Measurements from ENCODE around the gene RNASEL. TPM values are rescaled to one million over a fixed set of nuclear protein-coding genes. Genes with fewer than 3 reads are reported as not detected.

RNASEL gene
- total RNA-seq, 1 donor from 2014 or later: 7.4 TPM

DNA sequence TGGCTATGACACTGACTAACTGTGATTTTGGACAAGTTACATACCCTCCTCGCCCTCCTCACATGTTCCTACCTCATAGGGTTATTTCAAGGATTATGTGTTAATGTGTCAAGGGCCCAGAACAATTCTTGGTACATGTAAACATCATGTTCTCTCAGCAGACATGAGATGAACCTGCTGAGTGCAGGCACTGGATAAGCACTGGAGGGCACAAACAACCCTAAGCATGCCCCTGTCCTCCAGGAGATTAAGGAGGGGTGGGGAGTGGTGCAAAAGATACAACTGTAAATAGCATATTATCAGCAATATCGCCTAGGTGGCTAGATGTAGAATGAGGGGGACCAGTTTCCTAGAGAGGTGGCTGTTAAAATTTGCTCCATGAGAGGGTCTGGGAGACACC is 32.9 kb upstream of the RNASEL start:
- DNase-seq: no peak

DNA sequence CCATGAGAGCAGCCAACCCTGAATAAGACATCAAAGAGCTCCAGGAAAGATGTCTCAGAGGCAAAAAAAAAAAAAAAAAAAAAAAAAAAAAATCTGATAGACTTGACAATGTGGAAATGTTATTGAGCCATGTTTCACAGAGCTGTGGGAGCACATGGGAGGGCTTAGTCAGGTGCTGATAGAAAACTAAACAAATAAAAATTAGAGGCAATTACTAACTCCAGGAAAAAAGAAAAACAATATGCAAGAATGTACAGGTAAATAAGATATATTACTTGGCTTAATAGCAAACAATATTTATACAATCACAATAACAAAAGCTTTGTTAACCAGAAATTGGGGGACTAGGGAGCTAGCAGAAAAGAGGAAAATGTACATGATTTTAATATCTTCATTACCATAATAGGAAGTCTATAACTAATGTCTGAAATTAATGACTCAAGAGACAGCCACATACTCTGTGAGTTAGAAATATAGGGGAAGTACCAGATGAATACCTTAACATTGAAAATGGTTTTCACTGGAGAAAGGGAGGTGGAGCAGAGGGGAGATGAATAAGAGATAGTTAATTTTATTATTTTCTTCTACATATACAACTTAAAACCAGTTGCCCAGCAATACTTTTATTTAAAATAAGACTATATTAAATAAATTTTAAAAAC is 32.0 kb upstream of the RNASEL start:
- DNase-seq: no peak

DNA sequence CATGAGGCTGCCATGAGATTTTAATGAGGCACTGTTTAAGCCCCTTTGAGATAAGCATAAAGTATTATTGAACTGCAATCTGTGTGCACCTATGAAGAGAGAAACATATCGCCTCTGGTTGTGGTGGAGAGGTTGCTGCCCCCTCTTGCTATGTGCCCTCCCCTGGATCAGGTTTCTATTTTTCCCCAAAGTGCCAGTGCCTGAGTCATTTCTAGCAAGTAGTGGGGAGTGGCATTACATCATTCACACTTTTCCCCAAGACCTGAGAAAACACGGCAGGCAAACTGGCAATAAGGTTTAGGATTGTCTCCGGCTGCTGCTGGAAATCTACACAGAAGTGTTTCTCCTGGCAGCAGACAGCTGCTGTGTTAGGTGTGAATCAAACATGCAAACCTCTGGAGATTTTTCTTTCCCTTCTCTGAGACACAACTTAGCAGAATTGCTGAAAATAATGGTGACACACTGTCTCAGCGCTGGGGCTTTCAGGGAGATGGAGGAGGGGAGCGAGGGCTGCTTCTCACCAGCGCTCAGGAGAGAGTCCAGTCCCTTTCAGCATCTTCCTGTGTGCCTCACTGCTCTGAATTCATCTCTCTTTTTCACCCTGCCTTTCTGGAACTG is 28.8 kb upstream of the RNASEL start:
- peak; percentile 42 for DNase-seq

DNA sequence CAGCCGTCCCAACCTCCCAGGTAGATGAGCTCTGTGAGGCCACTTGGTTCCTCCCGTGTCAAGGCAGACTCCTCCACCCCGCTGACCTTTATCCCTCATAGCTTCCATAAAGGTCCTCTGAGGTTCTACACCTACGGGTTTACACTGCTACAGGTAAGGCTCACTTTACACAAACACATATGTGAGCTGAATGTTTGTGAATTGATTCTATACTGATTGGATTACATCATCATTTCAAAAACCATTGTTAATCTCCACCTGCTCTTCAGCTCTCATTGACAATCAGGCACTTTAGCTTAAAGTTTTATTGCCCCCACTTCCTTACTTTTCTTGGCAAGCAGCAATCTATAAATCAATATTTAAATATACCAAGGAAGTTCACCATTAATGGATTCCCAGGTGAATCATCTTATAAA is 28.0 kb upstream of the RNASEL start:
- DNase-seq: no peak

DNA sequence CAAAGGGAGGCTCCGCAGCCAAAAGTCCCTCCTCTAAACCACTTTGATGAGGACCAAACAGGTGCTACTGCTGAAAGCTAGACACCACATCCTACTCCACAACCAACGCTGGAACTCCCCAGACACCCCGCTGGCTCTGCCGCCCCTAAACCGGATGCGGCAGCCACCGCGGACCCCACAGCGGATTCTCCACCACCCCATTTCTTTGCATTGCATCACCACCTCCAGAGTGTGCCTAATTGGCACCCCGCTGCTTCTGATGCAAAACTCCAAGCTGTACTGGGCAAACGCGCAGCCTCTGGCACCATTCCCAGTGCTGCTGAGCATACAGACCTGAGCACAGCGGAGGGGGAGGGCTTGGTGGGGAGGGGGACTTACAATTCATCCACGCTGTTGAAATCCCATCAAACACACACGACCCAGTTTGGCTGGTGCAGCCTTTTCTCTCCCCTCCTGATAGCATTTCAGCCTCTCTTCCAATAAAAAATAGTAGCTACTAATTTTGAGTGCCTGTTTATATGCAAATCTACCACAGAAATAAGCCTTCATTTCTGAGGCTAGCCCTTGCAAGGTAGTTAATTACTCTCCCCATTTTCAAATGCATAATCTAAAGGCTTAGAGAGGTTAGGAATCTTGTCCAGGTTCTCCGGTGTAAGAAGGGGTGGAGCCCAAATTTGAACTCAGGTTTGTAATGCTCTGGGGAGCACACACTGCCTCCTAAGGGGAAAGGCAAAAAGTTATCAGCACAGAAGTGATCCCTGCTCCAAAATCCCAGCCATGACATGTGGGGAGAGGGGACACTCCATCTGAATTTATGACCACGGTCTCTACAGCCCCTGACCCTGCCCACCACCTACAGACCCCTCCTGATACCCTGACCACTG is 27.3 kb upstream of the RNASEL start:
- peak; percentile 85 for DNase-seq

DNA sequence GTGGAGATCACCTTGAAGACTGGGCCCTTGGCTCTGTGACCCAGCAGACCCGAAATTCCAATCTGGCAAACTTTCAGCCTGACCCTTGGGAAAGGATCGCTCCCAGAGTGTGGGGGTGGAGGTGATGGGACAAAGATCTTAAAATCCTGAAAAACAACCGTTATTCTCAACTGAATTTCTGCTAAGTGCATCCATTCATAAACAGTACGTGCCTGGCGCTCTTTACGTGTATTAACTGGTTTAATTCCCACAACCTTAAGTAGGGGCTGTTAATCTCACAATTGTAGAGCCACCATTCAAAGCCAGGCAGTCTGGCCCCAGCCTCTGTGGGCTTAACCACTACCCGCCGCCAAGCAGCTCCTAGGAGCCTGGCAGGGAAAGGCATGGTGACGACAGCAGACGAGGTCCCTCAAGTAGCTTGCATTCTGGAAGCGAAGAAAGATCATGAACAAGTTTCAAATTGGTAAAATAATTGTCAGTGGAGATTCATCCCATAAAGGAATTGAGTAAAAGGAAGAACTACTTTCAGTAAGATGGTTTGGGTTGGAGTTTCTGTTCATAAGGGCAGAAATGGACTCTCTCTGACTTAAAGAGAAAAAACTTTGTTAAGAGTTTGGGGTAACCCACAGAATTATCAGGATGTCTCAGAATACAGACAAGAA is 26.5 kb upstream of the RNASEL start:
- DNase-seq: peak; percentile 84

DNA sequence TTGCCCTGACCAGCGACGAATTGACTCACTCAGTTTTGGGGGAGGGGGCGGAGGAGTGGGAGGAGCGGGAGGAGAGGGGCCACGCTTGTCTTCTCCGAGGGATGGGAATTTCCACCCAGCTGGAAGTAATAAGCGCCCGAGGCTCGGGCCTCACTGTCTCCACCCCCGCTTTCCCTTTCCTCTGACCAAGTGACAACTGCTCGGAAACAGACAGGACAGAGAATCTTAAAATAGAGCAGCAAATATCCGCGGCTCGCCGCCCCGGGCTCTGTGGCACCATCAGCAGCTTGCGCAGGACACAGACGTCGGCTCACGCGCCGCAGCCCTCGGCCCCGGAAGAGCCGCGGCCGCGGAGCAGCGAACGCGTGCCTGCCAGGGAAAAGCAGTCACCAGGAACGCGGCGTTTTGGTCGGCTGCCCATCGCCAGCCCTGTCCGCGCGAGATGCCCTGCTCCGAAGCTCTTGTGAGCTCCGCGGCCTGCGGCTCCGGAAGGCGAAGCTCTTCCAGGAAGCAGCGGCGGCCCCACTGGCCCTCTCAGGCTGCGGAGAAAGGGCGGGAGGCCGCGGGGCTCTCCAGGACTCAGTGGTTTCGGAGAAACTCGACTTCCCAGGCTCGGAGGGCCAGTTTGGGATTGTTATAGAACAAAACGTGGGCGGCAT is 25.9 kb upstream of the RNASEL start:
- DNase-seq: peak; percentile 96

DNA sequence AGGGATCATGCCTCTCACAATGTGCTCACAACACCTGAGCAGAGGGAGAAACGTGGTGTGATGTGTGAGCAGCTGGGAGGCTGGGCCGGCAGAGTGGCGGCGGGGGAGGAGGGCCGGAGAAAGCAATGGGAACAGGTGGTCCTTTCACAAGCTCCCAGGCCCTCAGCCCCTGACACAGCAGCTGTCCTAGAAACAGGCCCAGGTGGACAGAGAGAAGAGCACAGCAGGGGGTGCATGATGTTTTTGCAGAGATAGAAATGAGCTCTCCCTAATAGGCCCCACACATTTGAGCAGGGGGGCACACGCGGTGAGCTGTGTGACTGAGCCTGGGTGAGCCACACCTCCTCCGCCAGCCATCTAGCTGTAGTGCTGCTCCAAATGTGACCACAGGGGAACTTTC is 22.7 kb upstream of the RNASEL start:
- peak; percentile 80 for DNase-seq

DNA sequence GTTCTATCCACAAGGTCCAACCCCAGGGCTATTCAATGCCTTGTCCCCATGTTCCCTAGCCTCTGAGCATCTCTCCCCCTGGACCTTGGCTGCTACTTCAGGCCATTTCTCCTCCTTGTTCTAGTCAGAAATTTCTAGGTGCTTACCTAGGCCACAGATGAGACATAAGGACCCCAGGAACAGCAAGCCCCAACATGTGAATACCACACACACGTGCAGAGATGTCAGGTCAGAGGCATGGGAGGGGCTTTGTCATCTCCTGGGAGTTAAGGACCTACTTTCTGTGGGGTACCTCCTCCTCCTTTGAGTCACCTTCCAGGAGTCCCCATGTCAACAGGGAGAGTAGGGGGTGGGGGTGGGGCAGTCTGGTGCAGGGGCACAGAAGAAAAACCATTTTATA is 22.3 kb upstream of the RNASEL start:
- no peak for DNase-seq

DNA sequence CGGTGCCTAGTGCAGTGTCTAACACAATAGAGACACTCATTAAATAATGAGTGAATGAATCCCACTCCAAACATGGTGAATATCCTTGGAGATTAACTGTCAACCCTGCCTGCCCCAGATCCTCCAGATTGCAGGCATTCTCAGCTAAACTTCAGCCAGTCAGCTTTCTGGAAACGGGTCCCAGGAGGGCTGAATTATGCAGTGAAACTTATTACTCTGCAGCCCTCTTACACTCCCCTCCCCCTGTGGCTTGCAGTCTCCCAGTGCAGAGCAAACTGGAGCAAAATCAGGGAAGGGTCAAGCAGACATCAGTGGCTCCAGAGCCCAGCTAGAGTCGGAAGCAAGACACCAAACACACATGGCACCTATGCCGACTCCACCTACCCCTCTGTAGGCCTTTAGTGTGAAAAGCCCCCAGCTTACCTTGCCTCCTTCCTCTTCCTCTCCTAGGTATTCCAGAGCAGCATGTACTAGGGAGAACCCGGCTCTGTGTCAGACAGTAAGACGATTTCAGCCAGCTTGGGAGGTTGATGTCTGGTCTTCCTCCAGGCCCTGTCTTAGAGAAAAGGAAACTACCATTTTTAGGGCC is 21.6 kb upstream of the RNASEL start:
- DNase-seq: no peak

DNA sequence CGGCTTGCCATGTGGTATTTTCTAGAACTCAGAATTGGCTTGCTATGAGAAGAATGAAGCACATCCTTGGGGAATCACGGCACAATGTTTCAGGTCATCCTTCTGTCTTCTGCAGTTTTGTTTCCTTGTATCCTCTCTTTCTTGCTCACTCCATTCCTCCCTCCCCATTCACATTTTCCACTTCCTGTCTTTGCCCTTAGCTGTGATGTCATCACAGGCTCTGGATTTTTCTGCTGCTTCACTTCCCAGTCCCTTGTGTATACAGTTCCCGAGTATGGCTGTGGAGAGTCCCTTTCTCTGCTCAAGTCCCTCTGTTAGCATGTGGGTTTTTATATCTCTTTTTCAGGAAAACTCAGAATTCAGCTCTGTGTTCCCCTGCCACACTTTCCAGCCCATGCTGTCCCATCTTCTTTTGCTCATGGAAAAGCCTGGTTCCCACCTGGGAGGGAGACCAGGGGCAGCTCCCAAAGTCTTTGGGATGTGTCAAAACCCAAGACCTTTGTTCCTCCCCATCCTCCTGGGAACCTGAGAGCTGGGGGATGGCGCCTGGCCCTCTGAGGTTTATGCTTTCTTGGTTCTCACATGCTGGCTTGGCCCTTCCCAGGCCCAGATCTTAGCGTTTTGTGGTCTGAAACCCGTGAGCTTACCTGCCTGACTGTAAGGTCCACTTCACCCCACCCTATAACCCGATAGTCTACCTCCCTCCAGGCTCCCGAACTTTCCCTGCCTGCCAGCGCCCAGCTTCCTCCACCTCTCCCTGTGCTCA is 20.0 kb upstream of the RNASEL start:
- no peak for DNase-seq

DNA sequence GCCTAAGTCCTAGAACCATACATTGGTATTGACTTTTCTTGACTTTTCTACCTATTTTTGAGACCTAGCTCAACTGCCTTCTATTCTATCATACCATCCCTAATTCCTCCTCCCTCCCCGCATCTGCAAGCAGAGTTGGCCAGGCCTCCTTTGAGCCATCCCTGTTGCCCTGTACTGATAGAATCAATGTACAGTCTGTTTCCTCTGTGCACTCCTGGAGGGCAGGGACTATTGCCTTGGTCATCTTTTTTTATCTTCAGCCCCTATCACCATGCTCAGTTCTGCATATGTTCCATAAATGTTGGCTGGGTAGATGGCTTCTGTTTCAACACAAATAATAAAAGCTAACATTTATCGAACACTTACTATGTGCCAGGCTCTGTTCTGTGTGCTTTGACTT is 19.2 kb upstream of the RNASEL start:
- no peak for DNase-seq

DNA sequence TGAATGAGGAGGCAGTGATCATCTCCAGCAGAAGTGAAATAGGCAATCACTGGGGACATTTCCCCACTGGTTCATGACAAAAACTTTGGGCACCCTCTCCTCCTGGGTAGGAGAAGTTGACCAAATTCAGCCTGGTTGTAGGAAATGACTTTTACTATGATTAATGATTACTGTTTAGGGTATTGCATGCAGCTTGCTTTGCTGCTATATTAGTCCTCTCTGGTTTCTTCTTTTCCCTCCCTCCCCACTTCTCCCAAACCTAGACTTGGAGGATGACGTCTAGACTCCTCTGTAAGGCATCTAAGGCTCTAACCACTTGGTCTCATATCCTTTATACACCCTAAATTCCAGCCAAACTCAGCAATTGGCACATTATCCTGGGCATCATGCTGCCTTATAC is 18.5 kb upstream of the RNASEL start:
- no peak for DNase-seq

DNA sequence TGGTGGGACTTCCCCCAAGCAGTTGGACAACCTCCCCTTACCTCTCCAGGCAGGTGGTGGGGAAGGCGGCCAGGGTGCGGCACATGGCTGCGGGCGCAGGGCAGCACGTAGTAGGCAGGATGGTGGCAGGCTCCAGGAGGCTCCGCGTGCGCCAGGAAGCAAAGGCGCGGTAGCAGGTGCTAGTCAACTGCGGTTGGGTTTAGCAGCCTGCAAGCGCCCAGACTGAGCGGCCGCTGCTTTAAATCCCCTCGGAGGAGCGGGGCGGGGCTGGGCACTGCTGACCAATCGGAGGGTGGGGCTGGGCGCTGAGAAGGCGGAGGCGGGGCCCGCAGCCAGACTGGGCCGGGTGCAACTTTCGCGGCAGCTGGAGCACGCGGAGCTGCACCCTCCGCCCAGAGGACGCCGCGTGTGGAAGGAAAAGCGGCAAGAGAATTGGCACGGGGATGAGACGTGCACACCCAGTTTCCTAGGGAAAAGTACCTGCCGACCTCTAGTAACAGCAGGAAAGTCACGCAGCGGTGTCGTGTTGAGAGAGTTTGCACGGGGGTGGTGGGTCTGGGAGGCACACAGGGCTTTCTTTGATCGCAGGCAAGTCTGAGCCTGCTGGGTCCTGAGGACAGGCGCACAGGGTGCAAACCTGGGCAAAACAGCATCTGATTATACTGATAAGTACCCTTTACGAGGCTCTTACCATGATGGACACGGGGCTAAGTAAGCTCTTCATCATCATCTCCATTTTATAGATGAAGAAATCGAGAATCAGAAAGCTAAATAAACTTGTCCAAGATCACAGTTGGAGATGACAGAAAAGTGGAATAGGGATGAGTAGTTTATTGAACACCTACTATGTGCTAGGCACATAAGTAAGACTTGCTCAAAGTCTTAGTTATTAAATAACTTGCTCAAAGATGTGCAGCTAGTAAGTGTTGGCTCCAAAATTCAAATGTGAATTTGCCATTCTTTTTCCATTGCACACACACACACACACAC is 15.4 kb upstream of the RNASEL start, which contains the start of gene RGS16:
Gene RGS16, minus strand, starts transcription at position 215 of the 990 bp plus-strand sequence. Its CDS starts 130 bp downstream, at position 85.
- DNase-seq: peak; percentile 96

DNA sequence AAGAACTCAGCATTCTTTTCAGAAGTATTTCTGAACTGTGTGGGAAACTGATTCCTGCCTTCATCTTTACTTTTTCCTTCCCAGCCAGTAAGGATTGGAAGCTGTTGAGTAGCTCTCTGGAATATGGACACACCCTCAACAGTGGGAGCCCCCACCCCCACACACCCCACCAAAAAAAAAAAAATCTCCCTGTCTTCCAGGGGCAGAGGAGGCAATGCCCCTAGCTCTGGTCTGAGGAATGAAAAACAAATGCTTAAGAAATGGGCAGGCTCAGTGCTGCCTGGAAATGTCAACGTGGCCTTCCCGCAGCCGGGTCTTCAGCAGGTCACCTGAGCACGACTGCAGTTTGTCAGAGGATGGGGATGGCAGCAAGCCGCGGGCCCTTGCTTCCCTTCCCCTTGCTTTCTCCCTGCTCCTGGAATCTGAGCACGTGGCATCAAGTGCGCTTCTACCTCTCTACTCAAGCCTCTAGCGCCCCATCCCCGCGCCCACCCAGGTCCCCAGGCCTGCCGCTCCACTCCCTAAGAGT is 14.7 kb upstream of the RNASEL start:
- DNase-seq: peak; percentile 52

DNA sequence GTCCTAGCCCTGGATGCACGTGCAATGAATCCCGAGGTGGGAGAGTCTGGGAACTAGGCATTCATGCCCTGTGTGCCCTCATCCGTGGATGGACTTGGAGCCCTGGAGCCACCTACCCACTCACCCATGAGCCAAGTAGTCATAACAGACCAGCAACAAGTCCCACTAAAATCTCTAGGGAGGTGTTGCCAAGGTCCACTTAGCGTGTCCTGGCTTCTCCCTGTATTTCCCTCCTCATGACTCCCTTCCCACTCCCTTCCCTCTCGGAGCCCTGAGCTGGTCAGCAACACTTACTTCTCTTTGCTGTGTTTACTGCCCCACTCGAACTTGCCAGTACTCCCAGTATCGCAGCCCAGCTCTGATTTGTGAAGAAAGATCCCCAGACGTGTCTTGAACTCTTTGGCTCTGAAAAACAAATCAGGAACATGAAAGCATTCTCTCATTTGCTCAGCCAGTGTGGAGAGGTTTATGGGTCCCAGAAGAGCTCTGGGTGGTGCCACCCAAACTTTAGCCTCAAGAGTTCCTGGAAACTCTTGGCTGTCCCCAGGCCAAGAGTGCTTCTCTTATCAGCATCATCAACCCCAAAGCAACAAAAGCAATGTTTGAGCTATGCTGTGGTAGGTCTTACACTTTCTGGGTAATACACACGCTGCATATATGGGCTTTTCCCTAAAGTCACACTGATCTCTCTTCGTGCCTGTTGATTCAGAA is 14.0 kb upstream of the RNASEL start:
- DNase-seq: no peak

DNA sequence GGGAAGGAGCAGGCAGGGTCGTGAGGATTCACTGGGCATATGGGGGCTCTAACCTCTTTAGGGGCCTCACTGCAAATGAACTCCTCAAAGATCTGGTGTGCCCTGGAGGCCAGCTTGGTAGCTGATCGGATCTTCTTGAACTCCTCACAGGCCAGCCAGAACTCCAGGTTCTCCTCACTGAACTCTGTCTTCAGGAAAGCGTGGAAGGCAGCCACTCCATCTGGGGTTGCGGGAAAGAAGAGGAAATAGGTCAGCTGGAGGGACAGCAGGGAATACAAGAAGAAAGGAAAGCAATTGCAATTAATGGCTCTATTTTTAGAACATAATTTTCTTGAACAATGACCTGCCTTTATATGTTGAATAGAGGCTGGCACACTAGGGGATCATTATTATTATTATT is 12.9 kb upstream of the RNASEL start:
- DNase-seq: no peak

DNA sequence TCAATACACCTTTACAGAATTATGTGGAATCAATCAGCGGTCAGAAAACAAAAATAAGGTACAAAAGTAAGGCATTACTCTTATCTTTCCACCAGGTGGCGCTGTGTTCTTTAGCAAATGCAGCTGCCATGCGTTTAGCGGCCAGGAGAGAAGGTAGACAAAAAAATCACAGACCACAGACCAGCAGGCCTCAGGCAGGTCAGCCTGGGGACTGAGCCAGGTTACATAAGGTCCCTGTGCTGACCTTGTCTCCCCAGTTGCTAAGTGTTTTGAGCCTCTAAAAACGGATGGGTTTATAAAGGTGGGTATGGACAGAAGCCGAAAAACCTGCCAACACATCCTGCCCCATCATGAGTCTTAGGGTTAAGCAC is 12.3 kb upstream of the RNASEL start:
- DNase-seq: peak; percentile 94

Data from tongue (tissue), 2 donors.